HepG2 (cell line): ENCODE data around the gene ANKRD13D. TPM values are rescaled to one million over a fixed set of nuclear protein-coding genes. Genes with fewer than 3 reads are reported as not detected.

Experiments used
- ATAC-seq: fragments of 200-7000 bp; cut with Tn5 transposase; 3 replicates; pipeline ENCODE4 v1.9.1; 2020; ENCODE audit warnings: mild to moderate bottlenecking, moderate library complexity
- BruUV-seq: library from RNA; stranded (reverse); fragments of 400-500 nt; replicated peaks from 2 replicates; lab custom pipeline; 2021; lab: Mats Ljungman, UMichigan
- CTCF ChIA-PET: fragments of 300-600 bp; formaldehyde crosslinking; extraction: SDS; loops from one replicate; lab custom pipeline; 2021; ENCODE audit warnings: low total read pairs, inconsistent platforms, low intra/inter-chr PET ratio; lab: Yijun Ruan, JAX
- POLR2A ChIA-PET: fragments of 350-600 bp; sonication (Branson Sonifier 250); formaldehyde crosslinking; loops from one replicate; lab custom pipeline; 2020; ENCODE audit warnings: antibody characterized with exemption, inconsistent platforms; lab: Yijun Ruan, JAX
- DNase-seq: peaks from one replicate; pipeline ENCODE4 v3.0.0-alpha.2; 2015; ENCODE audit warnings: low spot score
- FAIRE-seq: peaks from 3 replicates; lab custom pipeline; 2011; peaks lifted over from hg19 to GRCh38; lab: Jason Lieb, UNC
- H2AFZ ChIP-seq: one replicate; pipeline ENCODE4 v1.6.1; 2011; ENCODE audit warnings: low read length, inconsistent platforms
- H3K27ac ChIP-seq: fragments of 300-600 bp; 3 replicates; pipeline ENCODE4 v1.8.0; 2011; ENCODE audit warnings: mixed run types, mild to moderate bottlenecking, mixed read lengths, low read length, inconsistent platforms; ENCODE audit not compliant: insufficient read depth; ENCODE audit errors: extremely low read length
- H3K27me3 ChIP-seq, 2 experiments: fragments of 200-600 bp in 1 of 2; 2 replicates in 1 of 2; 3 replicates in 1 of 2; pipeline versions ENCODE4 v1.6.0 to v1.8.0; 2011; ENCODE audit warnings: low read length in 2 of 2, mild to moderate bottlenecking in 2 of 2, moderate library complexity in 2 of 2, inconsistent platforms in 1 of 2; ENCODE audit not compliant: insufficient read depth in 2 of 2, control insufficient read depth in 1 of 2
- H3K36me3 ChIP-seq, 2 experiments: fragments of 200-600 bp in 1 of 2; replicated peaks in 1 of 2; 2 replicates in 1 of 2; 3 replicates in 1 of 2; pipeline versions ENCODE4 v1.5.1 to v1.8.0; 2011; ENCODE audit warnings: low read length in 2 of 2, inconsistent platforms in 1 of 2; ENCODE audit not compliant: insufficient read depth in 2 of 2, control insufficient read depth in 1 of 2
- H3K4me1 ChIP-seq: 2 replicates; pipeline ENCODE4 v1.5.1; 2012; ENCODE audit warnings: low read length, inconsistent platforms; ENCODE audit not compliant: insufficient read depth
- H3K4me2 ChIP-seq: 2 replicates; pipeline ENCODE4 v1.6.0; 2011; ENCODE audit warnings: low read depth, low read length, inconsistent platforms
- H3K4me3 ChIP-seq, 3 experiments: fragments of 200-600 bp in 1 of 3; sonication (generic), shearing (Covaris generic) in 1 of 3; replicated peaks in 1 of 3; 2 replicates each; pipeline ENCODE4 v1.5.1; 2011 to 2016; ENCODE audit warnings: low read length in 3 of 3, inconsistent platforms in 2 of 3, low read depth in 2 of 3, mild to moderate bottlenecking in 2 of 3, control low read depth in 1 of 3, mixed read lengths in 1 of 3; ENCODE audit not compliant: insufficient read depth in 1 of 3
- H3K79me2 ChIP-seq: one replicate; pipeline ENCODE4 v1.6.1; 2011; ENCODE audit warnings: low read length, inconsistent platforms; ENCODE audit not compliant: insufficient read depth
- H3K9ac ChIP-seq: 2 replicates; pipeline ENCODE4 v1.6.0; 2011; ENCODE audit warnings: mild to moderate bottlenecking, low read depth, low read length, inconsistent platforms; ENCODE audit not compliant: insufficient read depth
- H3K9me3 ChIP-seq: 2 replicates; pipeline ENCODE4 v1.5.1; 2012; ENCODE audit warnings: mild to moderate bottlenecking, low read length
- H4K20me1 ChIP-seq: 2 replicates; pipeline ENCODE4 v1.6.0; 2011; ENCODE audit warnings: inconsistent platforms, mild to moderate bottlenecking, low read length, moderate library complexity; ENCODE audit not compliant: insufficient read depth
- ATF4 ChIP-seq, 2 experiments: fragments of 450-650 bp in 1 of 2; sonication (generic) in 1 of 2; formaldehyde crosslinking; IDR thresholded peaks; 2 replicates each; pipeline versions ENCODE4 v1.5.0 to v1.8.0; 2020 to 2022; ENCODE audit warnings: mild to moderate bottlenecking in 1 of 2, missing genetic modification reagents in 1 of 2
- ATF7 ChIP-seq, 2 experiments: fragments of 450-650 bp in 1 of 2; sonication (generic) in 1 of 2; formaldehyde crosslinking in 1 of 2; IDR thresholded peaks; 2 replicates each; pipeline versions ENCODE4 v1.4.0 to v1.6.1; 2016 to 2020; ENCODE audit warnings: antibody characterized with exemption in 1 of 2, mild to moderate bottlenecking in 1 of 2, missing genetic modification reagents in 1 of 2
- GABPB1 ChIP-seq: IDR thresholded peaks from 2 replicates; pipeline ENCODE4 v1.6.1; 2016; ENCODE audit warnings: mild to moderate bottlenecking, missing genetic modification reagents, moderate library complexity, missing compliant biosample characterization
- HINFP ChIP-seq: sonication (generic); formaldehyde crosslinking; IDR thresholded peaks from 2 replicates; pipeline ENCODE4 v1.4.0; 2020; ENCODE audit warnings: low read depth, mild to moderate bottlenecking, missing genetic modification reagents
- KDM5B ChIP-seq: sonication (generic); formaldehyde crosslinking; IDR thresholded peaks from 2 replicates; pipeline ENCODE4 v1.4.0; 2020; ENCODE audit warnings: missing genetic modification reagents, mild to moderate bottlenecking, borderline replicate concordance
- PTBP1 ChIP-seq: fragments of 200-400 bp; formaldehyde crosslinking; IDR thresholded peaks from 2 replicates; pipeline ENCODE4 v1.6.1; 2018; ENCODE audit warnings: low read length, low read depth; ENCODE audit not compliant: poor library complexity, severe bottlenecking
- RAD21 ChIP-seq: fragments of 450-650 bp; formaldehyde crosslinking; IDR thresholded peaks from 2 replicates; pipeline ENCODE4 v1.5.0; 2020; ENCODE audit warnings: mild to moderate bottlenecking
- SMAD3 ChIP-seq: sonication (generic); formaldehyde crosslinking; IDR thresholded peaks from 2 replicates; pipeline ENCODE4 v1.4.0; 2020; ENCODE audit warnings: missing genetic modification reagents
- ZBTB21 ChIP-seq: sonication (generic); formaldehyde crosslinking; IDR thresholded peaks from 2 replicates; pipeline ENCODE4 v1.4.0; 2020; ENCODE audit warnings: missing genetic modification reagents
- ZNF10 ChIP-seq: sonication (generic); formaldehyde crosslinking; IDR thresholded peaks from 2 replicates; pipeline ENCODE4 v1.4.0; 2020; ENCODE audit warnings: mild to moderate bottlenecking, low read depth, missing genetic modification reagents, borderline replicate concordance
- ZNF281 ChIP-seq: sonication (generic); formaldehyde crosslinking; IDR thresholded peaks from 2 replicates; pipeline ENCODE4 v1.4.0; 2020; ENCODE audit warnings: missing genetic modification reagents, borderline replicate concordance
- ZNF839 ChIP-seq: sonication (generic); formaldehyde crosslinking; IDR thresholded peaks from 2 replicates; pipeline ENCODE4 v1.4.0; 2020; ENCODE audit warnings: missing genetic modification reagents, mild to moderate bottlenecking, borderline replicate concordance
- WGBS: methylation state at CpG from one replicate; pipeline ENCODE4 v1.1.6; 2017; ENCODE audit warnings: low lambda C conversion rate; 5-methylcytosine and 5-hydroxymethylcytosine counted together
- in situ Hi-C: cut with HindIII; loops from 2 replicates; pipeline ENCODE4 v1.10.0; 2017; ENCODE audit warnings: low pct_unique_long_range_greater_than_20kb; ENCODE audit not compliant: extremely low pct_ligation_motif_present
- intact Hi-C: fragments of 100-400 bp; cut with micrococcal nuclease; formaldehyde crosslinking; loops from one replicate; pipeline ENCODE4 v1.10.0; 2022; ENCODE audit not compliant: unreplicated experiment
- polyA plus RNA-seq, 8 experiments: library from polyadenylated mRNA; depleted of rRNA in 3 of 8; stranded (reverse) in 7 of 8; unstranded in 1 of 8; fragments of >200 nt; fragmentation: Illumina TruSeq in 4 of 8; extraction: Trizol in 4 of 8; gene quantifications; 2 replicates each; pipeline versions ENCODE4 v1.2.1 to v1.2.3, GENCODE V29; 2011 to 2016; ENCODE audit warnings: low read depth in 4 of 8, missing spikeins in 1 of 8, mixed read lengths in 1 of 8; ENCODE audit not compliant: insufficient read depth in 1 of 8
- total RNA-seq, 5 experiments: library from RNA; depleted of rRNA; stranded (reverse); fragments of >200 nt; fragmentation: Illumina TruSeq; extraction: Trizol; gene quantifications; 2 replicates each; pipeline ENCODE4 v1.2.3, GENCODE V29; 2016; ENCODE audit warnings: low read depth in 1 of 5

ANKRD13D gene
- total and polyA plus RNA-seq, 2 of the 13 experiments (the other 11 are each of a cell fraction or from before 2014, with no cell fraction given) = 18.6 to 27.3 TPM

GRCh38 chr11:67349928-67350465 is 60.9 kb downstream of the ANKRD13D start (continued):
- no peak for TF ChIP-seq ATF4 (CRISPR knock-in tag; IDR thresholded peaks at IDR 0.05)
- TF ChIP-seq ZNF281 (CRISPR knock-in tag) = no peak
- TF ChIP-seq ZBTB21 (CRISPR knock-in tag) = no peak

GRCh38 chr11:67351275-67352005 is 62.3 kb downstream of the ANKRD13D start:
- H3K4me2 ChIP-seq = peak overlapping the region; percentile 2; the same call in 1 of the 2 replicates
- H3K79me2 ChIP-seq = no peaks in the 10 kb centered on the region
- BruUV-seq = no TSS peak
- intact Hi-C loops = no loop called here
- no peak overlapping the region for H2AFZ ChIP-seq
- ATAC-seq (no peak), FAIRE-seq (peak; percentile 87), DNase-seq (no peak)
- no peaks in the 10 kb centered on the region for H3K27me3 ChIP-seq
- H4K20me1 ChIP-seq = no peaks in the 10 kb centered on the region
- ChIA-PET POLR2A (interaction anchor here (1.0 to 9.7 kb wide), 4 partner anchors 27 to 63 kb away, joined by 3 to 365 read pairs (median 10); partner anchors contain the start of genes ANKRD13D and CLCF1), CTCF (interaction anchor here (0.7 to 2.6 kb wide), 3 partner anchors 23 to 154 kb away, joined by 3 to 25 read pairs (median 3); no protein-coding TSS in a partner anchor)
- no peak overlapping the region for H3K27ac ChIP-seq
- WGBS = 70% methylated on average over 8 of the region's 11 CpGs
- H3K4me1 ChIP-seq = peaks cover 36% of the 10 kb centered on the region
- H3K9me3 ChIP-seq = no peaks in the 10 kb centered on the region
- in situ Hi-C loops = loop anchor here (5.0 kb wide), 1 partner anchor 36 kb away; no protein-coding TSS in a partner anchor
- no peaks in the 10 kb centered on the region for H3K36me3 ChIP-seq
- H3K9ac ChIP-seq = no peak overlapping the region
- H3K4me3 ChIP-seq = no peak overlapping the region
- TF ChIP-seq ZNF839 (CRISPR knock-in tag) (no peak), ZNF10 (CRISPR knock-in tag) (no peak), PTBP1 (no peak), KDM5B (CRISPR knock-in tag) (0 out of 2 replicates have a peak, but pooled peaks have one; percentile 22), GABPB1 (no peak), HINFP (CRISPR knock-in tag) (no peak), RAD21 (CRISPR knock-in tag) (peak; percentile 36; the same call in 1 of the 2 replicates), SMAD3 (CRISPR knock-in tag) (no peak), ATF7 (IDR thresholded peaks at IDR 0.05) (no peak), ATF7 (CRISPR knock-in tag; IDR thresholded peaks at IDR 0.05) (no peak)
